Lung (tissue), 12 donors: ENCODE measurements around the gene CLCN6. TPM values are rescaled to one million over a fixed set of nuclear protein-coding genes. Genes with fewer than 3 reads are reported as not detected.

Source experiments
- ATAC-seq: fragments of 200-7000 bp; cut with Tn5 transposase; one replicate; pipeline ENCODE4 v1.9.1; 2020; ENCODE audit warnings: moderate number of reproducible peaks; ENCODE audit not compliant: insufficient read depth, low FRiP score
- DNase-seq, 3 donors: peaks; one replicate each; pipeline ENCODE4 v3.0.0-alpha.2; 2013 to 2017
- H3K27ac ChIP-seq, 2 donors: one replicate each; pipeline ENCODE4 v1.5.1; 2013; ENCODE audit warnings: mild to moderate bottlenecking in 2 of 2, moderate library complexity in 2 of 2, control low read depth in 1 of 2, inconsistent platforms in 1 of 2, low read depth in 1 of 2, low read length in 1 of 2
- H3K27me3 ChIP-seq, 3 donors: one replicate each; pipeline ENCODE4 v1.5.1; 2013; ENCODE audit warnings: low read length in 2 of 3; ENCODE audit not compliant: control insufficient read depth in 3 of 3, insufficient read depth in 3 of 3
- H3K36me3 ChIP-seq, 4 donors: one replicate each; pipeline ENCODE4 v1.5.1; 2013; ENCODE audit warnings: low read length in 4 of 4, mild to moderate bottlenecking in 1 of 4, moderate library complexity in 1 of 4; ENCODE audit not compliant: control insufficient read depth in 4 of 4, insufficient read depth in 4 of 4
- H3K4me1 ChIP-seq, 5 donors: one replicate each; pipeline ENCODE4 v1.5.1; 2013; ENCODE audit warnings: low read length in 5 of 5, mild to moderate bottlenecking in 2 of 5, moderate library complexity in 1 of 5; ENCODE audit not compliant: control insufficient read depth in 5 of 5, insufficient read depth in 5 of 5
- H3K4me3 ChIP-seq: one replicate; pipeline ENCODE4 v1.5.1; 2013; ENCODE audit warnings: mild to moderate bottlenecking, control low read depth, moderate library complexity
- H3K9ac ChIP-seq, 2 donors: one replicate each; pipeline ENCODE4 v1.5.1; 2013; ENCODE audit warnings: low read length in 2 of 2, control low read depth in 1 of 2; ENCODE audit not compliant: insufficient read depth in 1 of 2
- H3K9me3 ChIP-seq, 4 donors: one replicate each; pipeline ENCODE4 v1.5.1; 2013; ENCODE audit warnings: low read length in 3 of 4, mild to moderate bottlenecking in 1 of 4, moderate library complexity in 1 of 4; ENCODE audit not compliant: control insufficient read depth in 4 of 4, insufficient read depth in 3 of 4
- CTCF ChIP-seq: IDR thresholded peaks from 2 replicates; pipeline ENCODE4 v1.5.1; 2012; ENCODE audit warnings: mild to moderate bottlenecking; ENCODE audit errors: control extremely low read depth, extremely low read depth
- WGBS, 2 donors: extraction: QIAGEN DNeasy Blood & Tissue Kit; methylation state at CpG; one replicate each; pipeline ENCODE4 v1.1.7; 2013; 5-methylcytosine and 5-hydroxymethylcytosine counted together
- polyA plus RNA-seq, 2 donors: library from polyadenylated mRNA; stranded (reverse); fragments of 200-250 nt; gene quantifications; one replicate each; pipeline ENCODE4 v1.2.1, GENCODE V29; 2013
- total RNA-seq, 2 donors: library from RNA; depleted of rRNA in 1 of 2; stranded (reverse); fragments of >200 nt in 1 of 2; gene quantifications; one replicate each; pipeline ENCODE4 v1.2.1, GENCODE V29; 2014 to 2021
- donor health status: control.
- donor health status: control.
- donor health status: Bipolar disorder and iron deficiency.
- donor health status: healthy.
- donor health status: DM: yes; HTN: yes; CAD: no.

The CLCN6 gene
- total and polyA plus RNA-seq, 4 donors, result 16.7 to 35.7 (median 18.1) TPM

- no peak overlapping the region for H3K4me3 ChIP-seq
- no peaks in the 10 kb centered on the region for H3K9me3 ChIP-seq
- peak overlapping the region in 1 of 2 donors; percentile 90 for H3K27ac ChIP-seq
- TF ChIP-seq CTCF, result no peak
- DNase-seq (no peak), ATAC-seq (no peak)
- H3K36me3 ChIP-seq, result no peaks in the 10 kb centered on the region
- H3K27me3 ChIP-seq, result peaks cover 0 to 4% (median 0%) of the 10 kb centered on the region in 3 donors
- no peak overlapping the region for H3K9ac ChIP-seq
- H3K4me1 ChIP-seq, result peaks cover 8 to 32% (median 11%) of the 10 kb centered on the region in 5 donors
- WGBS, 2 donors, result 70 to 81% methylated on average over 12 of the region's 12 CpGs
Measured at GRCh38 chr1:11880181-11880575, 74.2 kb downstream of the CLCN6 start.

- no peak for TF ChIP-seq CTCF
- Histone ChIP-seq H3K27me3 (peaks cover 0 to 4% (median 0%) of the 10 kb centered on the region in 3 donors), H3K36me3 (no peaks in the 10 kb centered on the region), H3K4me1 (peaks cover 8 to 30% (median 11%) of the 10 kb centered on the region in 5 donors), H3K9me3 (no peaks in the 10 kb centered on the region), H3K9ac (no peak overlapping the region), H3K27ac (peak overlapping the region in 1 of 2 donors; percentile 90), H3K4me3 (no peak overlapping the region)
- peak; percentile 72 to 80 (median 77) for DNase-seq
- 55 to 70% methylated on average over 10 of the region's 10 CpGs for WGBS, 2 donors
- ATAC-seq, result no peak
Measured at GRCh38 chr1:11880911-11881748, 75.1 kb downstream of the CLCN6 start.

GRCh38 chr1:11881749-11882441 lies 75.9 kb downstream of the CLCN6 start:
- WGBS, 2 donors, result 86 to 89% methylated on average over 18 of the region's 18 CpGs
- Histone ChIP-seq H3K4me1 (peaks cover 8 to 27% (median 11%) of the 10 kb centered on the region in 5 donors), H3K9ac (no peak overlapping the region), H3K27ac (peak overlapping the region in 1 of 2 donors; percentile 81), H3K4me3 (no peak overlapping the region), H3K9me3 (no peaks in the 10 kb centered on the region), H3K27me3 (peaks cover 0 to 2% (median 0%) of the 10 kb centered on the region in 3 donors), H3K36me3 (no peaks in the 10 kb centered on the region)
- TF ChIP-seq CTCF, result no peak
- DNase-seq (no peak), ATAC-seq (no peak)
